Stimulated activated CD4-positive, alpha-beta T cell treated with anti-CD3 and anti-CD28 coated beads, TNF-alpha, amount 100 ng/mL, for 48 hours (primary cell): ENCODE measurements around the gene OGFR.

Experiments used
- DNase-seq, 3 donors: peaks; one replicate each; pipeline ENCODE4 v3.0.0-alpha.2; 2020; ENCODE audit warnings: low read depth in 3 of 3

Gene OGFR

DNA sequence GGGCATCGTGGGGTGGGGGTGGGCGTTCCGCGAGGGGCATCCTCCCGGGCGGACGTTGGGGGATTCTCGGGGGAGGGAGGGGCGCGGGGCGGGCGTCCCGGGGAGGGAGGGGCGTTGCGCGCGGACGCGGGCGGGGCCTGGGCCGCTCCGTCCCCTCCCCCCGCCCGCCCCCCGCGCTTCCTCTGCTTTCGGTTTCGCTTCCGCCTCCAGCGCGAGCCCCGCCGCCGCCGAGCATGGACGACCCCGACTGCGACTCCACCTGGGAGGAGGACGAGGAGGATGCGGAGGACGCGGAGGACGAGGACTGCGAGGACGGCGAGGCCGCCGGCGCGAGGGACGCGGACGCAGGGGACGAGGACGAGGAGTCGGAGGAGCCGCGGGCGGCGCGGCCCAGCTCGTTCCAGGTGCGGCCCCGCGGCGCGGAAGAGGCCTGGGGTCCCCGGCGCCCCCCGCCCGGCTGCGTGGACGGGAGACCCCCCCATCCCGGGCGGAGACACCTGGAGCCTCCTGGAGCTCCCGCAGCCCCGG is at the start of gene OGFR:
Gene OGFR (plus strand): TSS at position 209 of the 528 bp plus-strand sequence. CDS start 25 bp downstream, at position 234.
- DNase-seq = peak in 1 of 3 donors; percentile 63

- DNase-seq = no peak
These were observed 49.7 kb upstream of the OGFR start for GRCh38 chr20:62754991-62755356.

GRCh38 chr20:62755817-62756724 is 48.6 kb upstream of the OGFR start:
- no peak for DNase-seq

DNA sequence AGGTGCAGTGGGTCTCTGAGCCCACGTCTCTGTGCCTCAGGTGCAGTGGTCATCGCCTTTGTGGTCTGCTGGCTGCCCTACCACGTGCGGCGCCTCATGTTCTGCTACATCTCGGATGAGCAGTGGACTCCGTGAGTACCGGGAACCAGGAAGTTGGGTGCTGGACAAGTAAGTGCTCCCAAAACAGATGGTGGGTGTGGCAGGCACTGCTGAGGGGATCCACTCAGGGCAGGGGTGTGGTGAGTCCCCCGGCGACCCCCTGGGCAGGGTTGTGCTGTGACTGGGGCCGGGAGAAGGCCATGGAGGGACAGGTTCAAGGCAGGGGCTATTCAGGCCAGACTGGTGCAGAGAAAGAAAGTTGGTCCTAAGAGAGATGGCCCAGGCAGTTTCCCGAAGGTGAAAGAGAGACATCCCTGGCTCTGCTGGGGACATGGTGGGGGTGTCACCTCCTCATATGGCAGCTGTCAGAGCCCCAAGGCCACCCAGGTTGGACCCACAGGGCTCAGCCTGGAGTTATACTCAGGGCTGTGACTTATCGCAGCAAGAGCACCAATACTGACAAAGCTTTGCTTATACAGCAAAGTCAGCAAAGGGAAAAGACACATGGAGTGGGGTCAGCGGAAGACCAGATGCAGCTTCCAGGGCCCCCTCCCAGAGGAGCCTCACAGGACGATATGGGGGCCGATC is 46.3 kb upstream of the OGFR start:
- DNase-seq = no peak

DNA sequence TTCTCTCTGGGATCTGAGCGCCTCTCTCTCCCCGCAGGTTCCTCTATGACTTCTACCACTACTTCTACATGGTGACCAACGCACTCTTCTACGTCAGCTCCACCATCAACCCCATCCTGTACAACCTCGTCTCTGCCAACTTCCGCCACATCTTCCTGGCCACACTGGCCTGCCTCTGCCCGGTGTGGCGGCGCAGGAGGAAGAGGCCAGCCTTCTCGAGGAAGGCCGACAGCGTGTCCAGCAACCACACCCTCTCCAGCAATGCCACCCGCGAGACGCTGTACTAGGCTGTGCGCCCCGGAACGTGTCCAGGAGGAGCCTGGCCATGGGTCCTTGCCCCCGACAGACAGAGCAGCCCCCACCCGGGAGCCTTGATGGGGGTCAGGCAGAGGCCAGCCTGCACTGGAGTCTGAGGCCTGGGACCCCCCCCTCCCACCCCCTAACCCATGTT is 44.6 kb upstream of the OGFR start:
- no peak for DNase-seq

GRCh38 chr20:62760471-62760855 is 44.2 kb upstream of the OGFR start:
- no peak for DNase-seq

GRCh38 chr20:62760856-62761758 is 43.5 kb upstream of the OGFR start:
- DNase-seq = no peak

- DNase-seq = no peak
These were observed 42.9 kb upstream of the OGFR start for GRCh38 chr20:62761759-62762131.

DNA sequence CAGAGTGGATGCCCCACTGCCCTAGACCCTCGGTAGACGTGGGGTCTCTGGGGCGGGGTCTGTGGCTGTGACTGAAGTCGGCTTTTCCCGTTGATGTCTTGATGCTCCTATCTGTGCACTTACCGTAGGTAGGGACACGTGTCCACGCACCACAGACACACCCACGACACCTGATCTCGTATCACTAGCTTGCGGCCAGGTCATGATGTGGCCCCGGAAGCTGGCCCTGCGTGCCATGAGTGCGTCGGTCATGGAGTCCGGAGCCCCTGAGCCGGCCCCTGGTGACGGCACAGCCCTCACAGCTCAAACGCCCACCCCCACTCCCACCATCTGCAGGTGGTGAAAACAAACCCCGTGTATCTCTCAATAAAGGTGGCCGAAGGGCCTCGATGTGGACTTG is 42.3 kb upstream of the OGFR start:
- DNase-seq = no peak

GRCh38 chr20:62762801-62763368 is 41.8 kb upstream of the OGFR start:
- no peak for DNase-seq

DNA sequence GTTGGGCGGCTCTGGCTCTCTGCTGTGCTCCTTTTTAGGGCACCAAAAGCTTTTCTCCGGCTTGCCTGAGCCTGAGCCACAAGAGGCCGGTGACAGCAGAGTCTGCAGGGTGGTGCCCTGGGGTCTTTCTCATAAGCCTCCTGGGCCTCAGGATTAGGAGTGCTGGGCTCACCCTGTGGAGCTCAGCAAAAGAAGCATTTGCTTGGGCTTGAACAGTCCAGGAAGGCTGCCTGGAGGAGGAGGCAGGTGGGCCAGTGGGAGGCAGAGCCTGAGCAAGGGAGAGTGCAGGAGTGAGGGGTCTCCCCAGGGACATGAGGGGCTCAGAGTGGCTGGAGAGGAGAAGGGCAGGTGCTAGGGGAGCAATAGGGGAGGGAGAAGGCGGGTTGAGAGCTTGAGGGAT is 41.2 kb upstream of the OGFR start:
- DNase-seq = no peak

GRCh38 chr20:62764156-62764935 is 40.3 kb upstream of the OGFR start:
- no peak for DNase-seq

DNA sequence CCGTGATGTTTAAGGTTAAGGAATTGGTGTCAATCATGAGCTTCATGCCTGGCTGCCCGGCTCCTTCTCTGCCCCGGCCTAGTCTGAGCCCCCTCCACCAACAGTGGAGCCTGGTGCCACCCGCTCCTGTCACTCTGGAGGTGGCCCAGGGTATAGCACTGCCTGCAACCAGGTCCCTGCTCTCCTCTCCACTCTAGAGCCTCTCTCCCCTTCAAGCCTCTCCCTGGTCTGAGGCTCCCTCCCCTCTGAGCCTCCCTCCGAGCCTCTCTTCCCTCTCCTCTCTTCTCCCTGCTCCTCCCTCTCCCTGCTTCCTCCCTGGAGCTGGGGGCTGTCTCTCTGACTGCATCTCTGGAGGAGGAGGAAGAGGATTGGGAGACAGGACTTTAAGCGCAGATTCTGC is 39.6 kb upstream of the OGFR start:
- no peak for DNase-seq

DNA sequence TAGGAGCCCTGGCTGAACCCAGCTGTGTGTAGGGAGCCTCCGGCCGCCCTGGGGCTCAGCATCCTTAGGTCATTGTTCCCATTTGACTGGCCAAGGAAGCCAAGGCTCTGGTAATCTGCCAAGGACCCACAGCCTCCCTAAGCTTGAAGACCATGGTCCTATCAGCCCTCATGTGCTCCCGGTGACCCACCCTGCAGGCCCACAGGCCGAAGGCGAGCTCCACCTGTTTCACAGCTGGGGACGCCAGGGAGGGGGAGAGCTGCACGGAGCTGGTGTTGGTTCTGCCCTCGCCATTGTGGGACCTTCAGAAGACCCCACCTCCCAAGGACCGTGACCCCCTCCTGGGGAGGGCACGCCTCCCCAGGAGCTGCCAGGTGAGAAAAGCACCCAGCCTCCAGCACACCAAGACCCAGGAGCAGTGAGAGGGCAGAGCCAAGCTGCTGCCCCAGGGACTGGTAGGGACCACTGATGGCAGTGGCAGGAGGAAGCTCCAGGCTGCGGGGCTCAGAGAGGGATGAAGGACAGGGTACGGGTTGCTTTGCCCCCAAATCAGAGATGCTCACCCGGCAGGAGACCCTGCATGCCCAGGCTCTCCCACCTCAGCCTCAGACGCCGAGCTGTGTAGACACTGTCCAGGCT is 39.1 kb upstream of the OGFR start:
- DNase-seq = no peak

- no peak for DNase-seq
These were observed 38.6 kb upstream of the OGFR start for GRCh38 chr20:62766071-62766450.

- DNase-seq = no peak
These were observed 37.9 kb upstream of the OGFR start for GRCh38 chr20:62766716-62767115.

DNA sequence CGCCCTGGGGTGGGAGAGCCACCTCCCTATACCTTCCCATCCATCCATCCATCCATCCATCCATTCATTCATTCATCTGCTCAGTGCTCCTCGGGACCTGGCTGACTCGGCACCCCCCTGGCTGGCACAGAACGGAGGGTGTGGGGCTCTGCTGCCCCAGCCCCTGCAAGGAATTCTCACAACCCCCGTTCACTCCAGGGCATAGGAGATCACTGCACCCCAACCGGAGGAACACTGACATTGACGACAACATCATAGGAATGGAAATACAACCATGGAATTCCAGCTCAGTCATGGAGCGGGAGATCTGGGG is 36.4 kb upstream of the OGFR start:
- no peak for DNase-seq

DNA sequence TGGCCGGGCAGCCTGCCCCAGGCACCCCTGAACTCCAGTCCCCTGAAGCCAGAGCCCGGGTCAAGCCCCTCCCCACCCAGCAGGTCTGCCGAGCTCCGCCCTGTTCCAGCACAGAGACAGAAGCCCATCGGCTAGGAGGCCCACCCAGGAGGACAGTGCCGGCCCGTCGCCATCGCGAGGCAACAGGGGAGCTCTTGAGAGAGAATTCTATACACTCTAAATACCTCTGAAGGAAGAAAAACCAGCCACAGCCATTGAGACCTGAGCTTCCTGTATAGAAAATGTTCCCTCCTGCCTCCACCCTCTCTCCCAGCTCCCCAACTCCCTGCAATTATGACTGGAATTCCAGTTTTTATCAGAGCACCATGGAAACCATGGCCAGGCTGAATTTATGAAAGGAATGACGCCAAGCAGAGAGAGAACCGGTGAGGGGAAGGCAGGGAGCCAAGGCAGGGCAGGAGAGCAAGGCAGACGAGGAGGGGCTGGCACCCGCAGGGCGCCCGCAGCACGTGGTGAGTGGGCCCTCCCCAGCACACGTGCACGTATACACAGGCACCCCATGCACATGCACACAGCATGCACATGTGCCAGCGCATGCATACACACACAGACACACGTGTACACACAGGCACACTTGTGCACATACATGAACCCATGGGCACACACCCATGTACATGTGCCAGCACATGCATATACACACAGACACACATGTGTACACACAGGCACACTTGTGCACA is 35.9 kb upstream of the OGFR start:
- DNase-seq = no peak

- no peak for DNase-seq
These were observed 35.1 kb upstream of the OGFR start for GRCh38 chr20:62769346-62770071.
